D341Med (cell line): Measurements from ENCODE around the gene ANKFN1.

Experiments
- DNase-seq: peaks from one replicate; pipeline ENCODE4 v3.0.0; 2012; ENCODE audit warnings: low spot score

The ANKFN1 gene

DNA sequence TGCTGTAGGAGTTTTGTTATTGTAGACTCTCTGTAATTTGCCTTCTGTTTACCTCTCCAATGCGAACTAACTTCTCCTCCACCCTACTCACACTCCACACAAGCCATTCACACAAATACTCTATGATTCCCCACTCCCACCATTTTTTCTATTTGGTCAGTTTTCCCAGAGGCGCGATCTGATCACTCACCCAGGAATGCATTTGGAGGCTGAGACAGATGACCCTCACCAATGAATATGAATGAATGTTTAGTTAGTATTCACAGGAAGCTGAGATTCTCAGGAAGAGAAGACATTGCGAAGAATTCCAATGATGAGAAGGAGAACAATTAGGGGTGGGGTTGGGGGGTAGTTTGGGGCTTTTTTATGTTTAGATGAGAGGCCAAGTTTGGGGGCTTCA, 10.5 kb upstream of the ANKFN1 start:
- DNase-seq: no peak

DNA sequence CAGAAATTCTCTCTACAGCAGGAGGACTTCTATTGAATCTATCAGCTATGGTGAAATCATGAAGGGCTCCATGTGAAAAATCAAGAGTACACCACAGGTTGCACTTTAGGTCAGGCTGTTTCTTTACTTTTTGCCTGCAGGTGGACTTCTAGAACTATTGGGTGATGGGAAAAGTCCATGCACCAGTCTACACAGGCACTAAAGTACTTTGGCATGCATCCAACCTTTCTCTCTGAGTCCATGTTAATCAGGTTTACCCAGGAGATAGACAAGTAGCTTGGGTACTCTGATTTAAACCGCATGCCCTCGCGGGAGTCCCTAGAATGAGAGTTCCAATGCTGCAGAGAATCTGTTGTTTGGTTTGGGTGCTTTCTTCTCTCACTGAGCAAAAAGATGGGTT, 9.1 kb upstream of the ANKFN1 start:
- peak; percentile 43 for DNase-seq

GRCh38 chr17:56146534-56146933, 6.7 kb upstream of the ANKFN1 start:
- no peak for DNase-seq

DNA sequence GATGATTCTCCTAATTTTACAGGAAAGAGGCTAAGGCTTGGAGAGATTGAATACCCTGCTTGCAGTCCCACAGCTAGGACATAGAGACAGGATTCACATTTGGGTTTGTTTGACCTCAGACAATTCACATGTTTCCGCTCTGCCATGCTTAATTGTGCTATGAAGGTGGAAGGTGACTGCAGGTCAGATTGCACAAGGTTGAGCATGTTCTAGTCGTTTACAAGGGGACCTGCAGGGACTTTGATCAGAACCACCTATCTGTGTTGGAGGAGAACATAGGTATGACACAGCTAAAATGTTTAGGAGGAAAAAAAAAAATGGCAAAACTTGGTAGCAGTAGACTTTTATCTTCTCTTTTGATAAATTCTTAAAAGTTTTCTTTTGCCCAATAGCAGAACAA, 4.9 kb upstream of the ANKFN1 start:
- DNase-seq: no peak

DNA sequence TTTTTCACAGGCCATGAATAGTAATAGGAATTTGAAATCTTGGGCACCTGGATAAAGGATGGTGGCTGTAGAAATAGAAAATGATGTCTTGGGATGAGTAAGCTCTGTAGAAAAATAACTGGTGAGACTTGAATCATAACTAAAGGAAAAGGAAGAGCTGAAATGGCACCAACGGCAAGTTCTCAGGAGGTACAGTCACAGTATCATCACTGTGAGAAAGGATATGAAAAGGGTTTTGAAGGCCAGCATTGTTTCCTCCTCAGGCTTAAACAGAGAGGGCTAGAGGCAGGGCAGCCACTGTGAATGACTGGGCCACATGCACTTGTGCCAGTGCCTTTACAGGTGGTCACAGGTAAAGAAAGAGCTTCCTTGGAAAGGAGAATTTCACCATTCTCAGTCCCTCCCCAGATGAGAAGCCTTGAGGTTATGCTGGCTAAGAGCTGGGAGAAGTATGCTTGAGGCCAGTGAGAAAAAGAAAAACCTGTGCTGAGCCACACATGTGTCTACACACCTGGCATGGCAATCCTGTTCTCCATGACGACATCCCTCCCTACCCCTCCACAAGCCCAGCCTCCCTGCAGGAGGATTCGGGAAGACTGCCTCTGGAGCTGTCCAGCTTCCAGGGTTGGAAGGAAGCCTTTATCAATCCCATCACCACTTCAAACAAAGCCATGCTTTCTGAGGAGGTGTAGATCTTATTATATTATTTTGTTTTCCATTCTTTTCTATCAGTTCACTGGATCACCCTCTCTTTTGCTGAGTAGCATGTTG, 3.8 kb upstream of the ANKFN1 start:
- DNase-seq: no peak

DNA sequence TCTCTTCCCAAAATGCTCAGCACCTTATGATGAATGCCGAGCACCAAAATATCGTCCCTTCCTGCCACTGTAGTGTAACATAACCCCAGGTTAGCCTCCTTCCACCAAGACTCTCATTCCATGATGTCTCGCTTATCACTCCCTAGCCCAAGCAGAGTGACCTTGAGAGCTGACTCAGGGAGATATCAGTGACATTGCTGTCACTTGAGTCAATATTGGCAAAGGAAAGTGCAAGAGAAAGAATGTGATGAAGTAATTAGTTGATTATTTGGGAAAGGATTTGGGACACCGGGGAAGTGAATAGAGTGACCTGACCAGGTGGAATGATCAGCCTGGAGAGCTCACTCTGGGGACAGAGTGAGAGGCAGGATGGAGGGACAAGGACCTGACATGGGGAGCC, 2.6 kb upstream of the ANKFN1 start:
- DNase-seq: no peak

- DNase-seq: peak; percentile 54
Measured at GRCh38 chr17:56157845-56158244, 4.6 kb downstream of the ANKFN1 start.

DNA sequence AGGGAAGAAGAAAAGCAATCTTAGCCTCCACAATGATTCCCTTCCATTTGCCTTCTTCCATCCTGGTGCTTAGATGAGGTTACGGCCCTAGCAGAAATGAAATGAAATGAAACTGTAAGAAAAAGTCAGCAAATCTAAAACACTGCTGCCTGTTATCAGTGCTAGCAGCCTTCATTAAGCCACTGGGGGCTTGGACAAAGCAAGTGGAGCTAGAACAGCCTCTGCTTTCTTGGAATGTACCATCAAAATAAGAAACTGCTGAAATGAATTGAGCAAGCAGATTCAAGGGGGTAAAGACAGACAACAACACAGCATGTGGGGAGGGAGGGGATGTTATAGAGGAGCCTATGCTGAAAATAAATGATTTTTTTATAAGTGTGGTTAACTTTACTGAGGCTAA, 5.1 kb downstream of the ANKFN1 start:
- no peak for DNase-seq

DNA sequence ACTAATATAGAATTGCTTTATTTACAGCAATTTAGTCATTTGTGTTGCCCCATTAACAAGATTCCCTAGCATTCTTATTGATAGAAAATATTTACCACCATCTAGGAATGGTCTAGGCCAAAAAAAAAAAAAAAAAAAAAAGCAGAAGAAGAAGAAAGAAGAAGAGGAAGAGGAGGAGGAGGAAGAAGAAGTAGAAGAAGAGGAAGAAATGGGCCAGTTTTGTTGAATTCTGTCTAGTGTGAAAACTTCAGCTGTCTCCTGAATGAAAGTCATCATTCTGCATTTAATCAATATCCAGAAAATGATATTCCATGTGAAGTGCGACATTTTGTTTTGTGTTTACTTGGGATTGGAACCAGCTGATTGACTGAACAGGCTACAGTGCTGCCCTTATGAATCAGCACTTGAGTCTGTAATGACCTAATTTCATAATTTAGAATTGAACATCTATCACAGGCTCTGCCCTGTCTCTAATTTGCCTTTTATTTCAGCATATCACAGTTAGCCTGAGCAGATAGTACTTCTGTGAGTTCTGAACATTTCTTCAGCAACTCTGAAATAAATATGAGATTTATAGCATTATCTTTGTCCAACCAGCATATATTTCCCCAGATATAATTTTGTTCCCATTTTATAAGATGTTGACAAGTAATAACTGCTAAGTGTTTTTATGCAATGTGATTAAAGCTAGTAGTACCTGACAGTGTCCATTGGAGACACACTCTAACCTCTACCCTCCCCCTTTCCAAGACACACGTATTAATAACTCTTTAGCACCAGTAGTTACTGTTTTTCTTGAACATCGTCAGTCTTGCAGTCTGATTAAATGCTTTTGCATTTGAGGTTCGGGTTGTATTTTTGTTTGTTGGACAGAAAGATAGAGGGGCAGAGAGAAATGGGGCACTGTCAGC, 5.9 kb downstream of the ANKFN1 start:
- DNase-seq: no peak

DNA sequence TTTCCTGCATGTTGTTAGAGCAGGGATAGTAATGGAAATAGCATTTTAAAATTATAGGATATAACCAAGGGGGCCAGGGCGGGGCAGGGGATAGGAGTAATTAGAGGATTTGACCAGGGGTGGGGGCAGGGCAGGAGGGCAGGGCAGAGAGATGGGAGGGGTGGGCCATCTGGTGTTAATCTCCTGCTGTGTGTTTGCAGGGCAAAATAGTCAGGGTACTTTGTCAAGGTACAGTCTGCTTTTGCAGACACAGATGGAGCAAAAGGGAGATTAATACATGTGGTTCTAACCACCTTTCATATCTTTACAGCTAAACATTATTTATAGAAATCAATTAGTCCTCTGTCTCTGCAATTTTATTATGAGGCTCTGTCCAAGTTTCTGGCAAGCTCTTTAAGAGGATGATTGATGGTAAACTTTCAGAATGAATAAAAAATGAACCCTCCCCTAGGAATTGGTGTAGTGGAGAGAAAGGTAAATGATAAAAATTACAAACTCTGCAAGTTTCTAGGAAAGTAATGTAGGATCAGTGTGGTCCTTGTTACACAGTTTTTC, 6.6 kb downstream of the ANKFN1 start:
- DNase-seq: peak; percentile 84

DNA sequence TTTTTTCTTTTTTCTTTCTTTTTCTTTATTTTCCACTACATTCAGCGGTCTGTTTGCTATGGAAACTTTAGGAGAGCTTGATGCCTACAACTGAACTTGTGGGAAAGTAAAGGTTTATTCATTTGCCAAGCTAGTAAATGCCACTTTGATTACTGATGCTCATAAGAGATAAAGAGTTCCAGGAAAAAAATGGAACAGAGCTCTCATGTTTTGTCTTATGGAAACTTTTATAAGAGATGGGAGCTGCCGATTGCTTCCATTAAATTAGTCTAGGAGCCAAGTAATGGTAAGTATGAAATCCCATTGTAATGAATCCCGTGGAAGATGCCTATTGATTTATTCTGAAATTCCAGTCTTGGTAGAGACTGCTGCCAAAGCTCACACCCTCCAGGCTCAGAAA, 7.1 kb downstream of the ANKFN1 start:
- DNase-seq: no peak

- DNase-seq: no peak
Measured at GRCh38 chr17:56165072-56165641, 11.9 kb downstream of the ANKFN1 start.

DNA sequence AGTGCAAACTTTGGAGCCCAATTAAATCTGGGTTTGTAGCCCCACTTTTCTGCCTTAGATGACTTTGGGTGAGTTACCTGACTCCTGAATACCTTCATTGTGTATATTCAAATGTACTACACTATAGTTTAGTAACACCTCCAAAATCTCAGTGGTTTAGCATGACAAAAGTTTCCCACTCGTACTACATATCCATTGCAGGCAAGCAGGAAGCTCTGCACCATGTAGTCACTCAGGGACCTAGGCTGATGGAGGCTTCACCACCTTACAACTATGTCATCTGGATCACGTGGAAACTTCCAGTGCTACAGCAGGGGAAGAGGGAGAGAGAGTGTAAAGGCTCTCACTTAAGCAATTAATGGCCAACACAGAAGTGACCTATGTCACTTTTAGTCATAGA, 14.2 kb downstream of the ANKFN1 start:
- no peak for DNase-seq

DNA sequence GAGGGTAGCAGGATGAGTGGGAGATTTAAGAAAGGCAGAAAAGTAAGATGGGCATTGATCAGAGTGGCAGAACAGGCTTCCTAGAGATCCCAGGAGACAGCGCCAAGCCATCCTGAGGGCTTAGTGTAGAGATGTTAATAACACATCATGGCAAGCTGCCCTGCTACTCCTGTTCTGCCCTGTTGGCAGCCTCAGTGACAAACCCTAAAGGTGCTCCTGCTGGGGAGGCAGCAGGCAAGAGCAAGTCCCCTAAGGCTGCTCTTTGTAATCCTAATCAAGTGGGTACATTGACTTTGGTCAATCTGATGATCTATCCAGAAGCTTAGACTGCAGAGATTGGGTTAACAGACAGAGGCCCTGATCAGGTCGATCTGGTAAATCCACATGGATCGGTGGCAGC, 16.3 kb downstream of the ANKFN1 start:
- DNase-seq: peak; percentile 78

- DNase-seq: no peak
Measured at GRCh38 chr17:56171186-56171959, 18.1 kb downstream of the ANKFN1 start.

DNA sequence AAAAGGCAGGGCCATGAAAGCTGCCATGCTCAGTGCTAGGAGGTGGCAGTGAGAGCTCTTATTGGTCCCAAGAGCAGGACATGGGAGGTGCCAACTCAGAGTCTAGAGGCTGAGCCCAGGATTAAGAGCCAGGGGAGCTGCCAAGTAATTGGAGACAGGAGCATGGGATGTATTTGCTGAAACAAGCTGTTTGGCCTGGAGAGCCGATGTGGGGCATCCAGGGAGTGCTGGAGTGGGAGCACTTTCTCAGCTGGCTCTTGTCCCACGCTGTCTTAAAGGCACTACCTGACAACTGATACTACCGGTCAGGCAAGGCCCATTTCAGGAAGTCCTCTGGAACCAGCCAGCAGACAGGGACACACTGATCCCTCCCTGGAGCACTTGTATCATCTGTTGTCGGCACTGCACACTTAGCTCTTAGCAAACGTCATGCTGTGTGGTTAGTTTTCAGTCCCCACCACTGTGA, 19.3 kb downstream of the ANKFN1 start:
- peak; percentile 87 for DNase-seq

DNA sequence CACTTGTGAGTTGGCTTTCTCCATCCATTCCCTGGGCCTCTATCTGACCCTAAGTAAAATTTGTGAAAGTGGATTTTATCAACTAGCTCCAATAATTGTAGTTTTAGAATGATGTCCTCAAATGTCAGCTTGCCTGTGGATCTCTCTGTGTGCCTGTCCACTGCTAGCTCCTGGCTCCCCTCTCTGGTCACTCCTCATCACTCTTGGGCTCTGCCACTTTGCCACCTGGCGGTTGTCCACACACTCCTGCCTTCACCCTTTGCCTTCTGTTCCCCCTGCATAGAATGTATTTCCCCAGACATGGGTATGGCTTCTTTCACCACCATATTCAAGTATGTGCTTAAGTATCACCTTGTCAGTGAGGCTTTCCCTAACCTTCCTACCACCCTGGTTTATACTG, 19.8 kb downstream of the ANKFN1 start:
- no peak for DNase-seq

- no peak for DNase-seq
Measured at GRCh38 chr17:56173958-56174835, 20.9 kb downstream of the ANKFN1 start.

- no peak for DNase-seq
Measured at GRCh38 chr17:56175299-56175955, 22.2 kb downstream of the ANKFN1 start.

- no peak for DNase-seq
Measured at GRCh38 chr17:56176091-56176490, 22.8 kb downstream of the ANKFN1 start.
